WI38 (cell line): ENCODE data around the gene SIDT1.

Experiments
- H3K4me3 ChIP-seq: 2 replicates; pipeline ENCODE4 v1.5.1; 2011; ENCODE audit warnings: low read depth, mild to moderate bottlenecking, control low read depth, low read length
- TF ChIP-seq, protein P1 (sequence below): IDR thresholded peaks from 2 replicates; pipeline ENCODE4 v1.5.1; 2012; ENCODE audit warnings: low read depth, mild to moderate bottlenecking, control low read depth, low read length

The SIDT1 gene

GRCh38 chr3:113588806-113589205 is 56.5 kb downstream of the SIDT1 start:
- no peak overlapping the region for H3K4me3 ChIP-seq
- TF ChIP-seq, protein P1, sequence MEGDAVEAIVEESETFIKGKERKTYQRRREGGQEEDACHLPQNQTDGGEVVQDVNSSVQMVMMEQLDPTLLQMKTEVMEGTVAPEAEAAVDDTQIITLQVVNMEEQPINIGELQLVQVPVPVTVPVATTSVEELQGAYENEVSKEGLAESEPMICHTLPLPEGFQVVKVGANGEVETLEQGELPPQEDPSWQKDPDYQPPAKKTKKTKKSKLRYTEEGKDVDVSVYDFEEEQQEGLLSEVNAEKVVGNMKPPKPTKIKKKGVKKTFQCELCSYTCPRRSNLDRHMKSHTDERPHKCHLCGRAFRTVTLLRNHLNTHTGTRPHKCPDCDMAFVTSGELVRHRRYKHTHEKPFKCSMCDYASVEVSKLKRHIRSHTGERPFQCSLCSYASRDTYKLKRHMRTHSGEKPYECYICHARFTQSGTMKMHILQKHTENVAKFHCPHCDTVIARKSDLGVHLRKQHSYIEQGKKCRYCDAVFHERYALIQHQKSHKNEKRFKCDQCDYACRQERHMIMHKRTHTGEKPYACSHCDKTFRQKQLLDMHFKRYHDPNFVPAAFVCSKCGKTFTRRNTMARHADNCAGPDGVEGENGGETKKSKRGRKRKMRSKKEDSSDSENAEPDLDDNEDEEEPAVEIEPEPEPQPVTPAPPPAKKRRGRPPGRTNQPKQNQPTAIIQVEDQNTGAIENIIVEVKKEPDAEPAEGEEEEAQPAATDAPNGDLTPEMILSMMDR: no peak

DNA sequence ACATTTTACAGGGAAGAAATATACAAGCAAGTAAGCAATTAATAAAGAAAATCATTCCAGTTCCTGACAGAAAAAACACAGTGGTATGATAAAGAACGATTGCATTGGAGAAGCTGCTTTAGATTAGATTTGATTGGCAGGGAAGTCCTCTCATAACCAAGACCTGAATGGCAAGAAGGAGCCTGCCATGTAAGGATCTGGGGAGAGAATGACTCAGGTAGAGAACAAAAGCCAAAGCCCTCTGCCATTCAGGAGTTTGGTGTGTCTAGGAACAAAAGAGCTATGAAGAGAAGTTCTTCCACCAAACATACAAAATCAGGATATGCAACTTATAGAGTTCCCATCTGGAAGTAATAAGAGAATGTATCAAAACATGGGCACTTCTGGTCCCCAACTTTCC is 57.6 kb downstream of the SIDT1 start:
- TF ChIP-seq, protein P1: no peak
- H3K4me3 ChIP-seq: no peak overlapping the region

GRCh38 chr3:113590983-113591382 is 58.6 kb downstream of the SIDT1 start:
- TF ChIP-seq, protein P1: no peak
- H3K4me3 ChIP-seq: no peak overlapping the region

DNA sequence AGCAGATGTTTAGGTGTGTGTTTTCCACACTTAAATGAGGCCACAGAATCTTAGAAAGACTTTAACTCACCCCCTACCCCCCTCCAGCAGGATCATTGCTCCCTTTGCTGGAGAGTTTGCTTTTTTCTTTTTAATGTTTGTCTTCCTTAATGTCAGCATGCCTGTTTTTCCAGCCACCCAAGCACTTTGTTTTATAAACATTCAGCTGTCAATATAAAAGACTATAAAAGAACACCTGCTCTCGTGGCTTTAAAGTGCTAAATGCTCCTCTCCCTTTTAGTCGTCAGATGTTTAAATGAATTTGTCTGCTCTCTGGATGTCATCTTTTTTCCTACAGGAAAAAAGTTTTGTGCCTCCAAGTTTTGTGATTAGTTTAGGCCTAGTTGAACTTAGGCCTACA is 61.7 kb downstream of the SIDT1 start:
- TF ChIP-seq, protein P1: no peak

DNA sequence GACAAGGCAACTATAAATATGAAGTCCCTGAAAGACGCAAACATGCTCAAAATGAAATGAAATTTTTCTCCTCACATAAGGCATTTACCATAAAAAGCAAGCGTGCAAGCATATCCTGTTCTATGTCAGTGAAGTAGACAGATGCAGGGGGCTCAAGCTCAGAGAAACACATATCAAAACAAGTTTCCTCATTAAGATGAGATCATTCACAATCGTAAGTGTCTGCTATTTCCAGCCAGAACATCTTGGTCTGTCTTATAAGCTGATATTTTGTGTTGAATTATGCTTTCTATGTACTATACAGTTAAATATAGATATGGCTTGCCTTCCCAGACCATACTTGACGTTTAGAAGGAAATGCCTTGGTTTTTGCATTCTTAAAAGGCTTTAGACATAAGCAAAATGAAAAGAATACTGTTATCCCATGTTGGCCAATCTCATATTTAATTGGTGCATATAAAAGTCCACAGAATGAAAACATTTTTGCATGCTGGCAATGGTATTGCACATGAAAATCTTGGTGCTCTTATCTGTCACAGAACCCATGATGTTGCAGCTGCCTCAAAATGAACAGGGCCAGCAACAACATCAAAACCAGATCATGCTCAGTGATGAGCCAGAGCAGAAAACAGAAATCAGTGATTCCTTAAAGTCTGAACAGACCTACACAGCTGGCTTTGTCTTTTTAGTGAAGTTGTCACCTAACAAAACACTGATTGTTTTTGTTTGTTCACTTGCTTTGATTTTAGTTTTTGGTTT is 65.4 kb downstream of the SIDT1 start:
- TF ChIP-seq, protein P1: no peak

More for the DNA sequence above, 61.7 kb downstream of the SIDT1 start:
- H3K4me3 ChIP-seq: no peak overlapping the region

GRCh38 chr3:113600418-113601182 is 68.2 kb downstream of the SIDT1 start:
- no peak overlapping the region for H3K4me3 ChIP-seq
- TF ChIP-seq, protein P1: no peak

More for the DNA sequence above, 65.4 kb downstream of the SIDT1 start:
- no peak overlapping the region for H3K4me3 ChIP-seq

- TF ChIP-seq, protein P1: no peak
- H3K4me3 ChIP-seq: no peak overlapping the region
Measured at GRCh38 chr3:113601240-113601639, 68.9 kb downstream of the SIDT1 start.
